HUES6 (cell line): ENCODE data around the gene DAPK2.
"Not testable (repeated sequence)": the region's sequence is repeated elsewhere in the genome, so short reads cannot be mapped to it uniquely, and the experiment has no call there.

Source experiments
- H3K27ac ChIP-seq: 2 replicates; pipeline ENCODE4 v1.7.0; 2013; ENCODE audit warnings: low read depth, mild to moderate bottlenecking, low read length, inconsistent platforms
- H3K27me3 ChIP-seq: 2 replicates; pipeline ENCODE4 v1.6.1; 2013; ENCODE audit warnings: low read length; ENCODE audit not compliant: control insufficient read depth, insufficient read depth
- H3K36me3 ChIP-seq: 2 replicates; pipeline ENCODE4 v1.6.1; 2013; ENCODE audit warnings: low read length; ENCODE audit not compliant: control insufficient read depth, insufficient read depth
- H3K4me1 ChIP-seq: 2 replicates; pipeline ENCODE4 v1.6.1; 2013; ENCODE audit warnings: low read length; ENCODE audit not compliant: control insufficient read depth, insufficient read depth
- H3K4me3 ChIP-seq: 2 replicates; pipeline ENCODE4 v1.5.1; 2013; ENCODE audit warnings: low read depth, low read length
- H3K9ac ChIP-seq: one replicate; pipeline ENCODE4 v1.6.1; 2013; ENCODE audit warnings: mild to moderate bottlenecking, low read length
- H3K9me3 ChIP-seq: 2 replicates; pipeline ENCODE4 v1.6.1; 2013; ENCODE audit warnings: low read depth, low read length; ENCODE audit not compliant: control insufficient read depth, insufficient read depth

The DAPK2 gene

DNA sequence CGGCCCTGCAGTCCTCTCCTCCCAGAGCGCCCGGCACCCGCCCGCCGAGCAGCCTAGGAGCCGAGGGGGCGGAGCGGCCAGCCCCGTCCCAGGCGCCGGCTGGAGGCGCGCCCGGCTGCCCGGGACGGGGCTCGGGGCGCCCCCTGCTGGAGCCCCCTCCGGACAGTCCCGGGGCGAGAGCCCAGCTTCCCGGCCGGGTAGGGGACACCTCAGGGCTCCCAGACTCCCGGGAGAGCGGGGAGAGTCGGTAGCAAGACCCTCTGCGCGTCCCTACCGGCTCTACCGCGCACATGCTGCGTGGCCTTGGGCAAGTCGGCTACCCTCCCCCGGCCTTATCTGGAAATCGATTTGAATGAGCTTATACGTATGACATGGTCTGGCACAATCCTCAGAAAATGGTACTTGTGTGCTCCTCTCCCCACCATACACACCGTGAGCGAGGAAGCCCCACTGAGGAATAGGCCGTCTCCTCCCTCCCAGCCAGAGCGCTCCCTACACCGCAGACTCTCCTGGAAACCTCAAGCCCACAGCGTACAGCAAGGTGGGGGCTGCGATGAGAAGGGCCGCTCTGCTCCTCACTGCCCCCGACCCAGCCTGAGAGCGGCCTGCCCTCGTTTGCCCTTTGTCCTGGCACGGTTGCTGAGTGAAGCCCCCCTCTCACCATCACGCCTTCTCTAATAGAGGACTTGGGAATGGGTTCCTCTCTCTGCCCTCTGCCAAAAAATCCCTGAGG, at the start of gene DAPK2:
TSS of gene DAPK2 (minus strand) at position 65 of the 733 bp plus-strand sequence. CDS start 6,224 bp downstream, outside the sequence.
- H3K27me3 ChIP-seq: peaks cover 57% of the 10 kb centered on the region
- H3K4me1 ChIP-seq: peaks cover 11% of the 10 kb centered on the region
- no peaks in the 10 kb centered on the region for H3K36me3 ChIP-seq
- no peak within 1 kb of the TSS for H3K27ac ChIP-seq
- H3K4me3 ChIP-seq: peak within 1 kb of the TSS; percentile 69
- H3K9ac ChIP-seq: peak within 1 kb of the TSS; percentile 56
- no peaks in the 10 kb centered on the region for H3K9me3 ChIP-seq

DNA sequence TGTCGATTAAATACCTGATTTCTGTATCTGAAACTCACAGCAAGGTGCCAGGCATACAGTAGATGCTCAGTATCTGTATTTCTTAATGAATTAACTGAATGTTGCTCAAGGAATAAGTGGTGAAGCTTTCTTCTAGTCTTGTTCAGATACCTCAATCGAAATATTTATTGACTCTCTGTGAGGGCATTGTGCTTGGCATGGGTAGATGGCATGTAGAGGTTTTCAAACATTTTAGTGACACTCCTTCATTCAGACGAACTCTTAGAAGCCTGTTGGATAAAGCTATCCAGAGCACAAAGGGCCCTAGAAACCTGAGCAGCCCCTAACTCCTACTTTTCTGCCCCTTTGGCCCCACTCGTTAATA, 49.1 kb upstream of the DAPK2 start:
- no peak overlapping the region for H3K9ac ChIP-seq
- no peak overlapping the region for H3K27ac ChIP-seq
- H3K4me1 ChIP-seq: peaks cover 19% of the 10 kb centered on the region
- peak overlapping the region; percentile 90 for H3K4me3 ChIP-seq
- H3K36me3 ChIP-seq: no peaks in the 10 kb centered on the region
- no peaks in the 10 kb centered on the region for H3K9me3 ChIP-seq
- H3K27me3 ChIP-seq: no peaks in the 10 kb centered on the region

DNA sequence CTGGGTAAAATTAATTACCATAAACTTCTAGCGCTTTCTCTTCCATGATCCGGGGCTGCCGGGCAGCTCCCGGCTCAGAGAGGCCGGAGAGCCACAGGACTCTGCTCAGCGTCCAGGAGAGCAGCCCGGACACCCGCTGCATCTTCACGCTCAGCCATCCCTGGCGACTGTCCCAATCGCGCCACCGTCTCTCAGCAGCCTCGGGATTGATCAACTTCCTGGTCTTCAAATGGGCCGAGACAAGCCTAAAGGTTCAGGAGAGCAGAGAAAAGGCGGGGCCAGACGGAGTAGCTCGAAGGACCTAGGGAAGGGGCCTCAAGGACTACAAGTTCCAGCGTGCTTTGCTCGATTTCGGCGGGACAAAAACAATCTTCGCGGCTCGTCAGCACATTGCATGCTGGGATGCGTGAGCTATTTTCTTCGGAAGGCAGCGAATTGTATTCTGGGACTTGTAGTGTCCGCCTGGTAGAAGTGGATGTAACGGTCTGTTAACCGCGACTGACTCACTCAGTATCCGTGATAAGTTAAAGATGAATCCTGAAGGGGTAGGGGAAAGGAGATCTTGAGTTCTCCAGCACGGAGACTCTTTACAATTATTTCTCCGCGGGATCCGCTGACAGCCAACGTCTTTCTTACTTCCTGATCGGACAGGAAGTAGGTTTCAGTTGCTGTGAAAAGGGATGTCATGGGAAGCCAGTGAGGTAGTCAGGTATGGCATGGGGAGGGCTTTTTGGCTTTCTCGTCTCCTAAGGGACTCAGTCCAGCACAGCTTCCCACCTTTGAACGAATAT, 47.5 kb upstream of the DAPK2 start, which contains the start of gene CIAO2A:
TSS of gene CIAO2A (minus strand) at position 212 of the 791 bp plus-strand sequence. CDS start at position 142, 70 bp downstream.
- Histone ChIP-seq H3K4me1 (peaks cover 19% of the 10 kb centered on the region), H3K27me3 (no peaks in the 10 kb centered on the region), H3K9ac (peak within 1 kb of the TSS; percentile 72)

DNA sequence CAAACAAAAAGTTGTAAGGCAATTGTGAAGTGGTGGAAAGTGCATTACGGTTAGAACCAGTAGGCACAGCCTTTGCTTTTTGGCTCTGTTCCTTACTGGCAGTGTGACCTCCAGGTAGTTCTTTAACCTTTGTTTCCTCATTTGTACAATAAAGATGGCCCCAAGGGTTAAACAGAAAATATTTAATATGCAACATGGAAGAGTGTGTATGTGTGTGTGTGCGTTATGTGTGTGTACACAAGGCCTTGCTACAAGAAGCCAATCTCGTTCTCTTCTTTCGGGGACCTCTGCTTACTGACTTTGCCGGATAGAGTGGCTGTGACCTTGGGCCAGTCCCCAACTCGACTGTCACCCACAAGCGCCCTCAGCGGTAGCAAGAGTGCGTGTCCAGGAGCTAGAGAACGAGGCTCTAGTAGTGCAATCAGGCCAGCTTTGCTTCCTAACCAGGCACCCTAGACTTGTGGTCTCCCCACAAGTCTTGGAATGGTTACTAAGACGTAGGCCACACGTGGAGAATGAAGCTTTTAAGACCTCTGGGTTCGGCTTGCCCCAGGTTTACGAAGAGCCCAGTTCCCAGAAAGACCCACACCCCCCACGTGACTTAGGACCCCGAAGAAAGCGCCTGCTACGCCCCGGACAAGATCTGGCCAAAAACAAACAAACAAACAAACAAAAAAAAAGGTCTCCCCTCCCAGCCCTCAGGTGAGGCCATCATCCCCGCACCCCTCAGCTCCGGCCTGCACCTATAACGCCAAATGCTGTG, 46.8 kb upstream of the DAPK2 start:
- peak overlapping the region; percentile 65 for H3K27ac ChIP-seq
- H3K4me1 ChIP-seq: peaks cover 19% of the 10 kb centered on the region
- no peaks in the 10 kb centered on the region for H3K9me3 ChIP-seq
- peak overlapping the region; percentile 93 for H3K4me3 ChIP-seq
- H3K36me3 ChIP-seq: peaks cover 16% of the 10 kb centered on the region
- peak overlapping the region; percentile 72 for H3K9ac ChIP-seq
- no peaks in the 10 kb centered on the region for H3K27me3 ChIP-seq

More for the DNA sequence above, 47.5 kb upstream of the DAPK2 start, which contains the start of gene CIAO2A:
- H3K9me3 ChIP-seq: no peaks in the 10 kb centered on the region
- H3K27ac ChIP-seq: peak within 1 kb of the TSS; percentile 65
- H3K4me3 ChIP-seq: peak within 1 kb of the TSS; percentile 93
- peaks cover 9% of the 10 kb centered on the region; the same call in 1 of the 2 replicates for H3K36me3 ChIP-seq

DNA sequence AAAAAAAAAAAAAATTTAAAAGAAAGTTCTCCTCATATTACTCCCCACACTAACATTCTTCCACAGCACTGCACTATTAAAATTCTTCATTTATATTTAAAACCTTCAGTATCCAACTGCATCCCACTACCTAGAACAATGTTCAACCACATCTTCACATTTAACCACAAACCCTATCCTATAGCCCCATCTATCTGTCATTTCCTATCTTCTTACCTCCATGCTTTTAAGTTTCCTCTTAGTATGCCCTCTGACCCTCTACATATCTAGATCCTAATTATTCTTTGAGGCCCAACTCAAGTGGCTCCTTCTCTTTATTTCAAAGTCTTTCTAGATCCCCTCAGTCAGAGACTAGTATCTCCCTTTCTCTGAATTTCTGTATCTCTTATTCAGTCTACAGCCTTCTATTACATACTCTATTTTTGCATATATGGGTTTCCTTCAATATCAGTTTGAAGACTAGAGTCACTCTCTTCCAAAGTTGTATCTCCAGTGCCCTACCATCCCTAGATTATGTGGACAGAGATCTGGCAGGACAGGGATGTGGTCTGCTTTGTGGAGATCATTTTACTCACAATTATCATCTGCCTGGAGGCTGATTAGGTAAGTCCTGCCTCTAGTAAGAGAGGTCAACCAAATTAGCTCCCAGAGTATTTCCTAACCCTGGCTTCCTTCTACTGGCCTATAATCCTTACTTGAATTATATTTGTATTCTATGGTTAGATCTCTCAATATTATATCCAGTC, 46.0 kb upstream of the DAPK2 start:
- Histone ChIP-seq H3K9ac (no peak overlapping the region), H3K36me3 (peaks cover 22% of the 10 kb centered on the region), H3K4me3 (peak overlapping the region; percentile 93)

DNA sequence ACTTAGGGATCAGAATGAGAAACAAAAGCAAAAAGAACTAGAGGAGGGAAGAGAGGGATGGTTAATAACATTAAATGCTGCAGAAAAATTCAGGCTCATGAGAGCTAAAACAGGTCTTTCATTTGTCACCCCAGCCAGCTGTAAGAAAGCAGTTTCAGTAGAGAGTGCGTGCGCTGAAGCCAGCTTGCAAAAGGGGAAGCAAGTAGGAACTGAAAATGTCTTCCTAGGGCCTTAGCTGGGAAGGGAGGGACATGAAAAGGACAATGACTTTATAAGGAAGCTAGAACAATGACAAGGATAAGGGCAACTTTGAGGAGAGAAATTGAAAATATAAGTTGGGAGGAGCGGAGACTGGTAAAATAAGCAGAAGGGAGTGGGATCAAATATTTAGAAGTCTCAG, 44.2 kb upstream of the DAPK2 start:
- peaks cover 12% of the 10 kb centered on the region; the same call in 1 of the 2 replicates for H3K4me1 ChIP-seq
- H3K9me3 ChIP-seq: no peaks in the 10 kb centered on the region
- no peak overlapping the region for H3K9ac ChIP-seq

More for the DNA sequence above, 46.0 kb upstream of the DAPK2 start:
- Histone ChIP-seq H3K9me3 (no peaks in the 10 kb centered on the region), H3K4me1 (peaks cover 15% of the 10 kb centered on the region; the same call in 1 of the 2 replicates), H3K27ac (no peak overlapping the region), H3K27me3 (no peaks in the 10 kb centered on the region)

DNA sequence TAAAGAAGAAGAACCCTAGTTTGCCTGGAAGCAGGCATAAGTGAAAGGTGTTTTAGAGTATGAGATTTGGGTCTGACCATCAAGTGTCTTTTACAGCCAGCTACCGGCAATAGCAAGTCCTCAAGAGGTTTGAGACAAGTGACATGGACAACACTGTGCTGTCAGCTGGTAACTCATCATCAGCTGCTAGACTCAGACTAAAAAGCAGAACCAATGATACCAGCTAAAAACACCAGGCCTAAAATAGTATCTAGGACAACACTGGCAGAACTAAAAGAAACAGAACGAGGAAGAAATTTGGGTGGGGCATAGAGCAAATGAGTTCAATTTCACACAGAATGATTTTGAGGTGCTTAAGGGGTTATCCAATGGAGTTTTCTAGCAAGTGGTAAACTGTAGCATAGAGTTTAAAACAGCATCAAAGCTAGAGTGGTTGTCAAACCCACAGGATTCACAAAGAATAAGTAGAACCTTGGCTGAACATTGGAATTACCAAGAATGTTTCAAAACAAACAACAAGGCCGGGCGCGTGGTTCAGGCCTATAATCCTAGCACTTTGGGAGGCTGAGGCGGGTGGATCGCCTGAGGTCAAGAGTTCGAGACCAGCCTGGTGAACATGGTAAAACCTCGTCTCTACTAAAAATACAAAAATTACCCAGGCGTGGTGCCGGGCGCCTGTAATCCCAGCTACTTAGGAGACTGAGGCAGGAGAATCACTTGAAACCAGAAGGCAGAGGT, 43.4 kb upstream of the DAPK2 start:
- Histone ChIP-seq H3K4me3 (no peak overlapping the region), H3K27ac (no peak overlapping the region), H3K9ac (no peak overlapping the region), H3K4me1 (peaks cover 8% of the 10 kb centered on the region; the same call in 1 of the 2 replicates), H3K36me3 (peaks cover 23% of the 10 kb centered on the region), H3K27me3 (no peaks in the 10 kb centered on the region), H3K9me3 (no peaks in the 10 kb centered on the region)

More for the DNA sequence above, 44.2 kb upstream of the DAPK2 start:
- H3K27me3 ChIP-seq: no peaks in the 10 kb centered on the region
- peaks cover 23% of the 10 kb centered on the region for H3K36me3 ChIP-seq
- H3K27ac ChIP-seq: no peak overlapping the region
- H3K4me3 ChIP-seq: no peak overlapping the region

DNA sequence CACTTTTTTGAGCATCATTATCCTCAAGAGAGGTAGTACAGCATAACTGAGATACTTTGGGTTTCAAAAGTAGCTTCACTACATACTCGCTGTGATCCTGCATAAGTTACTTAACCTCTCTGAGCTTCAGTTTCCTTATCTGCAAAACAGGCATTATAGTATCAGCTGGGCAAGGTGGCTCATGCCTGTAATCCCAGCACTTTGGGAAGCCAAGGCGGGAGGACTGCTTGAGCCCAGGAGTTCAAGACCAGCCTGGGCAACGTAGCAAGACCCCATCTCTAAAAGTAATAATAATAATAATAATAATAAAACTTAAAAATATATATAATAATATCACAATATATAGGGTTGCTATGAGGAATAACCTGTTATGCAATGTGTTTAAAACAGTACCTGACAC, 36.5 kb upstream of the DAPK2 start:
- H3K9ac ChIP-seq: no peak overlapping the region
- H3K27me3 ChIP-seq: no peaks in the 10 kb centered on the region
- no peaks in the 10 kb centered on the region for H3K4me1 ChIP-seq
- no peaks in the 10 kb centered on the region for H3K9me3 ChIP-seq
- H3K4me3 ChIP-seq: no peak overlapping the region
- H3K27ac ChIP-seq: no peak overlapping the region
- H3K36me3 ChIP-seq: peaks cover 27% of the 10 kb centered on the region

DNA sequence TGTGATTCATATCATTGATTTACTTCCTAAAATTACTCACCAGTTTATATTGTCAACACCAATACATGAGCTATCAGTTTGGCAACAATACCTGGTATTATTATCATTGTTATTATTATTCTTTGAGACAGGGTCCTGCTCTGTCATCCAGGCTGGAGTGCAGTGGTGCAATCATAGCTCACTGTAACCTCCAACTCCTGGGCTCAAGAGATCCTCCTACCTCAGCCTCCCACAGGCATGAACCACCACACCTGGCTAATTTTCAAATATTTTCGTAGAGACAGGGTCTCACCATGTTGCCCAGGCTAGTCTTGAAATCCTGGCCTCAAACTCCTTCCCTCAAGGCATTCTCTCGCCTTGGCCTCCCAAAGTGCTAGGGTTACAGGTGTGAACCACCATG, 27.2 kb upstream of the DAPK2 start:
- H3K4me1 ChIP-seq: not testable (repeated sequence)

DNA sequence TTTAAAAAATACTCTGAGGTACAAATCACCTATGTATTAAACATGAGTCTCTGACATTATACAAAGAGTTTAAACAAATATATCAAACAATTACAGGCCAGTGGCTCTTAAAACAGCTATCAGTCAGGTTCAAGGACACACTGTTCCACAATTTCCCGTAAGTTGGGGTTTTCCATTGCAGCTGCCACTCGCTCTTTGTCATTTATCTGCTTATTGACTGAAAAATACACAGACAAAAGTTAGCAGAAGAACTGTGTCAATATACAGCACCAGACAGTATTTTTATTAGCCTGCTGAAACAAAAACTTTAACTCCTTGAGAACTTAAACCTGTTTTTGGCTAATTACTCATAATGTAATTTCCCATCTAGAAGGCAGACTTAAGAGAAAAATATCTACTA, 26.5 kb upstream of the DAPK2 start:
- no peaks in the 10 kb centered on the region for H3K27me3 ChIP-seq
- no peak overlapping the region for H3K4me3 ChIP-seq
- peaks cover 30% of the 10 kb centered on the region for H3K36me3 ChIP-seq
- no peak overlapping the region for H3K9ac ChIP-seq
- no peaks in the 10 kb centered on the region for H3K4me1 ChIP-seq
- no peaks in the 10 kb centered on the region for H3K9me3 ChIP-seq
- H3K27ac ChIP-seq: no peak overlapping the region

More for the DNA sequence above, 27.2 kb upstream of the DAPK2 start:
- not testable (repeated sequence) for H3K9me3 ChIP-seq, H3K4me3 ChIP-seq, H3K27ac ChIP-seq, H3K27me3 ChIP-seq, H3K9ac ChIP-seq
- H3K36me3 ChIP-seq: peaks cover 33% of the 10 kb centered on the region
